Measurements from ENCODE around the gene TAF11L8.
"Not testable (repeated sequence)": the region's sequence is repeated elsewhere in the genome, so short reads cannot be mapped to it uniquely, and the experiment has no call there.

The TAF11L8 gene

DNA sequence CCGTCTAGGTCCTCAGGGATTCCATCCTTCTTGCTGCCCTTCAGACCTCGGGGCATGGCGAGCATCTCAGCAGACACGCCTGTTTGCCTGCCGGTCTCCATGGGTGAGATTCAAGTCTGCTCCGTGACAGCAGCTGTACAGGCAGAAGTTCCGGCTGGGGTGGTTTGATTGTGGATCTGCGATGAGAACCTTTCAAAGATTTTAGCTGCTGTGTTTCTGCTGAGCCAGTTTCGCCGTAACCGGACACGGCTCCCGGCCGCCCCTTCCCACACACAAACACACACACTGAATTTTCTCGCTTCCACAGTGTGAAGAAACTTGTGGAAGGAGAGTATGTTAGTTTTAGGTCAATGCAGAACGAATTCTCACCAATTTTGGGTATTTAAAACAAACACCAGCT lies at the start of gene TAF11L8:
TAF11L8 (minus strand) TSS at position 101 of the 400 bp plus-strand sequence.
- DNase-seq, result not testable (repeated sequence)

GRCh38 chr5:17634160-17634559 lies 43.4 kb upstream of the TAF11L8 start, which contains the start of gene TAF11L14:
Gene TAF11L14, plus strand, starts transcription at chr5:17634460.
- no peak for DNase-seq

- DNase-seq, result not testable (repeated sequence)
Measured at GRCh38 chr5:17631788-17632187, 41.0 kb upstream of the TAF11L8 start, which contains the start of gene TAF11L13. Gene TAF11L13, plus strand, starts transcription at chr5:17632088.

GRCh38 chr5:17625686-17626085 lies 34.9 kb upstream of the TAF11L8 start:
- no peak for DNase-seq

DNA sequence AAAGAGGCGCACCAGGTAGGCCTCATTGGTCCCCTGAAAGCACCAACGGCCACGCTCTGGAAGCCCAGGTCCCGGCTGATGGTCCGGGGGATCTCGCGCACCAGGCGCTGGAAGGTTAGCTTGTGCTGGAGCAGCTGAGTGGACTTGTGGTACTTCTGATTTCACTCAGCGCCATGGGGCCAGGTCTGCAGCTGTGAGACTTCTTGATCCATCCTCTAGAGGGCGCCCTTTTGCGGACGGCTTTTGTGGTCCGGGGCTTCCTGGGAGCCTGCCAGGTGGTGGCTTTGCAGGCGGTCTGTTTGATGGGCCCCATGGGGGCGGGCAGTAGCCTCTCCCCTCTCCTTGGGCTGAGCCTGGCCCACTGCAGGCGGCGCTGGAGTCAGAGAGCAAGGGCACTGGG lies 29.9 kb upstream of the TAF11L8 start:
- no peak for DNase-seq

DNA sequence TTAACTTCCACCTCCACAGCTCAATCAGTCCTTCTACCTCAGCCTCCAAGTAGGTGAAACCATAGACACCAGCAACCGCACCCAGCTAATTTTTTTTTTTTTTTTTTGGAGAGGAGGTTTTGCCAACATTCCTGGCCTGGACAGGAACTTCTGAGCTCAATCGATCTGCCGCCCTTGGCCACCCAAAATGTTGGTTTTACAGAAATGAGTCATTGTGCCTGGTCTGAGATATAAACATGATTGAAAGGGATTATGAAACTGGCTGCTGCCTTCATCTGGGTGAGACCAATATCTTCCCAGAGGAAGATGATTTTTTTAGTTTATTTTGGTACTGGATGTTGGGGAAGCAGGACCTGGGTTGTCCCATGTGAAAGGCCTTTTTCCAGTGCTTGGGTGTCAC lies 28.6 kb upstream of the TAF11L8 start:
- DNase-seq, result no peak

DNA sequence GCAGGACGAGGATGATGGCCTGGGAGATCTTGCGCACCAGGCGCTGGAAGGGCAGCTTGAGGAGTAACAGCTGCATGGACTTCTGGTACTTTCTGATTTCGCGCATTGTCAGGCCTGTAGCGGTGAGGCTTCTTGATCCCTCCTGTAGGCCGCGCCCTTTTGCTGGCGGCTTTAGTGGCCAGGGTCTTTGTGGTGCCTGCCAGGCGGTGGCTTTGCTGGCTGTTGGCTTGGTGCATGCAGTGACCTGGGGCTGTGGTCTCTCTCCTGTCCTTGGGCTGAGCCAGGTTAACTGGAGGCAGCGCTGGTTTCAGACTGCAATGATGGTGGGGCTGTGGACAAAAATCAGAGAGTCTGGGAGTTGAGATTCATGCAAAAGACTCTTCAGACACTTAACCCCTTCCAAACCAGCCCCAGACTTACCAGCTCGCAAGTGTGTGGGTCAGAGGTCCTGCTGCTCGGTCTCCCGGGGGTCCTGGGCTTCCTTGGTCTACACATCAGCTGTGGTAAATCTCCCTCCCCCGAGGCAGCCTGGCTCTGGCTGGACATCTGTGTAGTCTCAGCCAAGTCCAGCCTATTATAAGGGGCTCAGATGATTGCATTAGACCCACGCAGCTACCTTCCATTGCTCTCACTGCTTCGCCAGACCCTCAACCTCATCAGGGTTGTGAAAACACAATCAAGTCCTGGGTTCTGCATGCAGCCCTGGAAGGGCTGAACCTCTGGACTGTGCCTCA lies 24.3 kb upstream of the TAF11L8 start:
- DNase-seq, result no peak

DNA sequence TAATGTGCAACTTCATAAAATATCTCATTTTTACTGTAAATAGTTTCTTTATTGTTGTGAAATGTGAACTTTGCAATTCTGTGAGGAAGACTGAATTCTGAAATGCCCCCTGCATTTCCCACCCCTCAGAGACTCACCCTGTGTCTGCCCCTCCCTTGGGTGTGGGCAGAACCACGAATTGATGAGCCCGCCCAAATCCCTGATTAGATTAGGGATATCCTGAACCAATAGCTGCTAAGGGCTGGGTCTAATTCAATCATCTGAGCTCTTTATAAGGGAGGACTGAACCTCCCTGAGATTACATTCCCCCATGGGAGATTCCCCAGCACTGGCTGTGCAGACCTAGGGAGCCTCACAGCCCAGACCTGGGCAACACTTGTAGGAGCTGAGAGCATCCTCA lies 19.3 kb upstream of the TAF11L8 start, which contains the start of gene TAF11L12:
TAF11L12 (plus strand) TSS at position 301 of the 400 bp plus-strand sequence.
- DNase-seq, result not testable (repeated sequence)

DNA sequence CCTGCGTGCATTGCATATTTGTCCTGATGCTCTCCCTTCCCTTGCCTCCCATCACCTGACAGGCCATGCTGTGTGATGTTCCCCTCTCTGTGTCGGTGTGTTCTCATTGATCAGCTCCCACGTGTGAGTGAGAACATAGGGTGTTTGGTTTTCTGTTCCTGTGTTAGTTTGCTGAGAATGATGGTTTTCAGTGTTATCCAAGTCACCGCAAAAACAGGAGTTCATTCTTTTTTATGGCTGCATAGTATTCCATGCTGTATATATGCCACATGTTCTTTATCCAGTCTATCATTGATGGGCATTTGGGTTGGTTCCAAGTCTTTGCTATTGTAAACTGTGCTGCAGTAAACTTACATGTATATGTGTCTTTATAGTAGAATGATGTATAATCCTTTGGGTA lies 16.7 kb upstream of the TAF11L8 start:
- DNase-seq, result not testable (repeated sequence)

DNA sequence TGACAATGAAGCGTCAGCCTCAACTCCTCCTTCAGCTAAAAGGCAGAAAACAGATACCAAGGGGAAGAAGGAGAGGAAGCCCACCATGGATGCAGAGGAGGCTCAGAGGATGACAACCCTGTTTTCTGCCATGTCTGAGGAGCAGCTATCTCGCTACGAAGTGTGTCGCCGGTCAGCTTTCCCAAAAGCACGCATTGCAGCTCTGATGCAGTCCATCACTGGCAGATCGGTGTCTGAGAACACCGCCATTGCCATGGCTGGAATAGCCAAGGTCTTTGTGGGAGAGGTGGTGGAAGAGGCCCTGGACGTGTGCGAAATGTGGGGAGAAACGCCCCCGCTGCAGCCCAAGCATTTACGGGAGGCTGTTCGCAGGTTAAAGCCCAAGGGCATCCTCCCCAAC lies 14.2 kb upstream of the TAF11L8 start:
- DNase-seq, result no peak

- not testable (repeated sequence) for DNase-seq
Measured at GRCh38 chr5:17603880-17604279, 13.1 kb upstream of the TAF11L8 start, which contains the start of gene TAF11L11. Gene TAF11L11, plus strand, starts transcription at chr5:17604183.

DNA sequence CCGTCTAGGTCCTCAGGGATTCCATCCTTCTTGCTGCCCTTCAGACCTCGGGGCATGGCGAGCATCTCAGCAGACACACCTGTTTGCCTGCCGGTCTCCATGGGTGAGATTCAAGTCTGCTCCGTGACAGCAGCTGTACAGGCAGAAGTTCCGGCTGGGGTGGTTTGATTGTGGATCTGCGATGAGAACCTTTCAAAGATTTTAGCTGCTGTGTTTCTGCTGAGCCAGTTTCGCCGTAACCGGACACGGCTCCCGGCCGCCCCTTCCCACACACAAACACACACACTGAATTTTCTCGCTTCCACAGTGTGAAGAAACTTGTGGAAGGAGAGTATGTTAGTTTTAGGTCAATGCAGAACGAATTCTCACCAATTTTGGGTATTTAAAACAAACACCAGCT lies 7.0 kb upstream of the TAF11L8 start, which contains the start of gene TAF11L10:
TAF11L10 (minus strand) TSS at position 101 of the 400 bp plus-strand sequence.
- not testable (repeated sequence) for DNase-seq

- not testable (repeated sequence) for DNase-seq
Measured at GRCh38 chr5:17594255-17594654, 3.5 kb upstream of the TAF11L8 start, which contains the start of gene TAF11L9. Gene TAF11L9, minus strand, starts transcription at chr5:17594394.

DNA sequence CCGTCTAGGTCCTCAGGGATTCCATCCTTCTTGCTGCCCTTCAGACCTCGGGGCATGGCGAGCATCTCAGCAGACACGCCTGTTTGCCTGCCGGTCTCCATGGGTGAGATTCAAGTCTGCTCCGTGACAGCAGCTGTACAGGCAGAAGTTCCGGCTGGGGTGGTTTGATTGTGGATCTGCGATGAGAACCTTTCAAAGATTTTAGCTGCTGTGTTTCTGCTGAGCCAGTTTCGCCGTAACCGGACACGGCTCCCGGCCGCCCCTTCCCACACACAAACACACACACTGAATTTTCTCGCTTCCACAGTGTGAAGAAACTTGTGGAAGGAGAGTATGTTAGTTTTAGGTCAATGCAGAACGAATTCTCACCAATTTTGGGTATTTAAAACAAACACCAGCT lies 5.1 kb downstream of the TAF11L8 start, which contains the start of gene TAF11L7:
TAF11L7 (minus strand) TSS at position 101 of the 400 bp plus-strand sequence.
- not testable (repeated sequence) for DNase-seq
